Neural cell (in vitro differentiated cells): ENCODE measurements around the gene CMPK2.

Experiments used
- CTCF ChIP-seq: fragments of 450-650 bp; IDR thresholded peaks from 2 replicates; pipeline ENCODE4 v1.5.1; 2014; ENCODE audit warnings: antibody characterized with exemption, mild to moderate bottlenecking, moderate library complexity; ENCODE audit not compliant: poor library complexity, severe bottlenecking
- POLR2AphosphoS5 ChIP-seq: IDR thresholded peaks from 2 replicates; pipeline ENCODE4 v1.6.1; 2012
- RAD21 ChIP-seq: fragments of 450-650 bp; conservative IDR thresholded peaks from 2 replicates; pipeline ENCODE4 v1.6.1; 2014; ENCODE audit warnings: antibody characterized with exemption, mild to moderate bottlenecking, moderate library complexity
- REST ChIP-seq: IDR thresholded peaks from 2 replicates; pipeline ENCODE4 v1.6.1; 2012; ENCODE audit warnings: borderline replicate concordance

- TF ChIP-seq CTCF (no peak), POLR2AphosphoS5 (no peak), RAD21 (no peak), REST (no peak)
These were observed 34.5 kb downstream of the CMPK2 start for GRCh38 chr2:6831229-6831628.
